Esophagus squamous epithelium (tissue), 5 donors: ENCODE data around the gene FAM174B. TPM values are rescaled to one million over a fixed set of nuclear protein-coding genes. Genes with fewer than 3 reads are reported as not detected.

ENCODE experiments used
- DNase-seq: peaks from one replicate; lab custom pipeline; 2025; lab: John Stamatoyannopoulos, UW
- H3K27ac ChIP-seq, 4 donors: fragments of 200-600 bp; sonication (generic); one replicate each; pipeline ENCODE4 v1.5.1; 2016 to 2019; ENCODE audit warnings: mild to moderate bottlenecking in 1 of 4
- H3K27me3 ChIP-seq, 4 donors: fragments of 200-600 bp; sonication (generic); 1 replicate in 3 of 4; 2 replicates in 1 of 4; pipeline versions ENCODE4 v1.5.1 to v1.6.0; 2017 to 2021; ENCODE audit warnings: antibody characterized with exemption in 1 of 4
- H3K36me3 ChIP-seq, 3 donors: fragments of 200-600 bp; sonication (generic); one replicate each; pipeline ENCODE4 v1.5.1; 2016 to 2019
- H3K4me1 ChIP-seq, 3 donors: fragments of 200-600 bp; sonication (generic); one replicate each; pipeline ENCODE4 v1.5.1; 2017 to 2019
- H3K4me3 ChIP-seq, 4 donors: fragments of 200-600 bp; sonication (generic); 1 replicate in 3 of 4; 2 replicates in 1 of 4; pipeline ENCODE4 v1.5.1; 2016 to 2019; ENCODE audit warnings: mild to moderate bottlenecking in 2 of 4, moderate library complexity in 1 of 4
- H3K9me3 ChIP-seq, 3 donors: fragments of 200-600 bp; sonication (generic); one replicate each; pipeline ENCODE4 v1.5.1; 2016 to 2019
- POLR2A ChIP-seq, 4 donors: fragments of 450-650 bp; IDR thresholded peaks; one replicate each; pipeline ENCODE4 v1.6.1; 2017; ENCODE audit warnings: antibody characterized with exemption in 4 of 4, mild to moderate bottlenecking in 4 of 4, moderate library complexity in 3 of 4
- WGBS, 2 donors: methylation state at CpG; one replicate each; pipeline ENCODE4 v1.1.5; 2018; 5-methylcytosine and 5-hydroxymethylcytosine counted together
- intact Hi-C: fragments of 100-400 bp; cut with DNase I; formaldehyde crosslinking; loops from one replicate; pipeline ENCODE4 v1.15.0; 2022
- total RNA-seq, 4 donors: library from RNA; depleted of rRNA; stranded (reverse); fragments of >200 nt; gene quantifications; one replicate each; pipeline ENCODE4 v1.1.0, GENCODE V29; 2016
- TF ChIP-seq, protein P1 (sequence below), 6 experiments: fragments of 450-650 bp in 4 of 6; fragments of 200-600 bp in 2 of 6; sonication (generic) in 2 of 6; IDR thresholded peaks; one replicate each; pipeline ENCODE4 v1.5.1; 2016 to 2019; ENCODE audit warnings: antibody characterized with exemption in 6 of 6, mild to moderate bottlenecking in 4 of 6, moderate library complexity in 4 of 6
- donor health status: DM: yes; HTN: yes; CAD: no.

FAM174B gene
- total RNA-seq, 4 donors from 2014 or later = 1.4 to 11.7 (median 4.2) TPM

- Histone ChIP-seq H3K27me3 (peaks cover 0 to 2% (median 0%) of the 10 kb centered on the region in 4 donors), H3K4me1 (peaks cover 0 to 16% (median 3%) of the 10 kb centered on the region in 3 donors), H3K27ac (no peak overlapping the region), H3K36me3 (no peaks in the 10 kb centered on the region), H3K9me3 (no peaks in the 10 kb centered on the region), H3K4me3 (no peak overlapping the region)
- intact Hi-C loops = no loop called here
- TF ChIP-seq, protein P1, sequence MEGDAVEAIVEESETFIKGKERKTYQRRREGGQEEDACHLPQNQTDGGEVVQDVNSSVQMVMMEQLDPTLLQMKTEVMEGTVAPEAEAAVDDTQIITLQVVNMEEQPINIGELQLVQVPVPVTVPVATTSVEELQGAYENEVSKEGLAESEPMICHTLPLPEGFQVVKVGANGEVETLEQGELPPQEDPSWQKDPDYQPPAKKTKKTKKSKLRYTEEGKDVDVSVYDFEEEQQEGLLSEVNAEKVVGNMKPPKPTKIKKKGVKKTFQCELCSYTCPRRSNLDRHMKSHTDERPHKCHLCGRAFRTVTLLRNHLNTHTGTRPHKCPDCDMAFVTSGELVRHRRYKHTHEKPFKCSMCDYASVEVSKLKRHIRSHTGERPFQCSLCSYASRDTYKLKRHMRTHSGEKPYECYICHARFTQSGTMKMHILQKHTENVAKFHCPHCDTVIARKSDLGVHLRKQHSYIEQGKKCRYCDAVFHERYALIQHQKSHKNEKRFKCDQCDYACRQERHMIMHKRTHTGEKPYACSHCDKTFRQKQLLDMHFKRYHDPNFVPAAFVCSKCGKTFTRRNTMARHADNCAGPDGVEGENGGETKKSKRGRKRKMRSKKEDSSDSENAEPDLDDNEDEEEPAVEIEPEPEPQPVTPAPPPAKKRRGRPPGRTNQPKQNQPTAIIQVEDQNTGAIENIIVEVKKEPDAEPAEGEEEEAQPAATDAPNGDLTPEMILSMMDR (IDR thresholded peaks at IDR 0.05) = no peak
- TF ChIP-seq POLR2A (IDR thresholded peaks at IDR 0.05) = no peak
- 53 to 62% methylated on average over 4 of the region's 4 CpGs for WGBS, 2 donors
- no peak for DNase-seq
These were observed 22.4 kb upstream of the FAM174B start for GRCh38 chr15:92677999-92678398.

GRCh38 chr15:92676561-92676960, 21.0 kb upstream of the FAM174B start:
- no peak overlapping the region for H3K27ac ChIP-seq
- H3K27me3 ChIP-seq = peaks cover 0 to 5% (median 0%) of the 10 kb centered on the region in 4 donors
- no peaks in the 10 kb centered on the region for H3K9me3 ChIP-seq
- no peak for TF ChIP-seq POLR2A (IDR thresholded peaks at IDR 0.05)
- TF ChIP-seq, protein P1 (IDR thresholded peaks at IDR 0.05) = no peak
- WGBS, 2 donors = 91 to 92% methylated on average over 2 of the region's 2 CpGs
- H3K4me3 ChIP-seq = no peak overlapping the region
- intact Hi-C loops = no loop called here
- DNase-seq = no peak
- H3K4me1 ChIP-seq = peaks cover 0 to 6% (median 1%) of the 10 kb centered on the region in 3 donors
- H3K36me3 ChIP-seq = no peaks in the 10 kb centered on the region

DNA sequence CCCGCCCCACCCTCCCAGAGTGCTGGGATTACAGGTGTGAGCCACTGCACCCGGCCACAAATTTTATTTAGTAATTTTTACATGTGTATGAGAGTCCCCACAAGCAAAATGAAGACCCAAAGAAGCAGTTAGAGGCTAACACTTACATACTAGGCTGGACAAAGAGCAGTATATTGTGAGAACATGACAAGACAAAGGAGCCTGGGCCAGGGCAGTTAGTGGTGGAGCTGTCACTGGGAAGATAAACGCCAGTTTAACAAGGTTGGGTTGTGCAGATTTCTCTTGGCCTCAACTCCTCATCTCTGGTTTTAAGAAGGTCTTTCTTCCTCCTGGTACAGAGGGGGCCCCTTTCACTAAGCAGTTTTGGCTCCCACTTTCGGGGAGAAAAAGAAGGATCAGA, 19.9 kb upstream of the FAM174B start:
- peaks cover 0 to 5% (median 0%) of the 10 kb centered on the region in 4 donors for H3K27me3 ChIP-seq
- H3K36me3 ChIP-seq = no peaks in the 10 kb centered on the region
- H3K4me1 ChIP-seq = no peaks in the 10 kb centered on the region
- 77 to 91% methylated on average over 3 to 4 of the region's 4 CpGs for WGBS, 2 donors
- no peaks in the 10 kb centered on the region for H3K9me3 ChIP-seq
- DNase-seq = no peak
- H3K27ac ChIP-seq = no peak overlapping the region
- H3K4me3 ChIP-seq = no peak overlapping the region
- intact Hi-C loops = no loop called here
- TF ChIP-seq, protein P1 (IDR thresholded peaks at IDR 0.05) = no peak
- no peak for TF ChIP-seq POLR2A (IDR thresholded peaks at IDR 0.05)

DNA sequence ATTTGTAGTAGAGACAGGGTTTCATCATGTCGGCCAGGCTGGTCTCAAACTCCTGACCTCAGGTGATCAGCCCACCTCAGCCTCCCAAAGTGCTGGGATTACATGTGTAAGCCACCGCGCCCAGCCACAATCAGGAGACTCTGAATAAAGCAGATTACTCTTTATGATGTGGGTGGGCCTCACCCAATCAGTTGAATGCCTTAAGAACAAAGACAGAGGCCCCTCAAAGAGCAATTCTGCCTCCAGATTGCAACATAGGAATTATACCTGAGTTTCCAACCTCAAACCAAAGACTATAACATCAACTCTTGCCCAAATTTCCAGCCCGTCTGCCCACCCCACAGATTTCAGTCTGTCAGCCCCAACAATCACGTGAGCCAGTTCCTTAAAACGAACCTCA, 18.8 kb upstream of the FAM174B start:
- Histone ChIP-seq H3K27ac (no peak overlapping the region), H3K36me3 (no peaks in the 10 kb centered on the region), H3K9me3 (no peaks in the 10 kb centered on the region), H3K27me3 (peaks cover 0 to 5% (median 0%) of the 10 kb centered on the region in 4 donors), H3K4me1 (no peaks in the 10 kb centered on the region), H3K4me3 (no peak overlapping the region)
- no peak for TF ChIP-seq POLR2A (IDR thresholded peaks at IDR 0.05)
- TF ChIP-seq, protein P1 (IDR thresholded peaks at IDR 0.05) = no peak
- 67 to 94% methylated on average over 6 of the region's 6 CpGs for WGBS, 2 donors
- no peak for DNase-seq
- intact Hi-C loops = no loop called here

DNA sequence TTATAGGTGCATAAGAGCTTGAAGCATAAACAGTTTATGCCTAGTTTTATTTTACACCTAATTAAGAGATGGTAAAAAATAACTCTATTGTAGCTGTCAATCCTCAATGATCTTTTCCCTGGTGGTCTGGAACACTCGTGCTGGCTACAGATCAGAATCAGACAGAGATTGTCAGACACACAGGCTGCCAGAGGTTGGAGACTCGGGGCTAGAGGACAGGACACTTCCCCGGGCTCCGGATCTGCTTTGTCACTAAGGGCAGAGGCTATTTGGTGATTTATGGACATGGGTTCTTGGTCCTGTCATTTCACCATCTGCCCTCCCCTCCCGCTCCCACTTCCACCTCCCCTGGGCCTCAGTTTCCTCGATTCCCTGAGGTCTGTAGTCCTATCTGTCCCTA, 16.5 kb upstream of the FAM174B start:
- Histone ChIP-seq H3K9me3 (no peaks in the 10 kb centered on the region), H3K4me1 (peaks cover 0 to 12% (median 11%) of the 10 kb centered on the region in 3 donors), H3K27ac (no peak overlapping the region), H3K36me3 (no peaks in the 10 kb centered on the region), H3K4me3 (no peak overlapping the region), H3K27me3 (peaks cover 0 to 5% (median 0%) of the 10 kb centered on the region in 4 donors)
- TF ChIP-seq, protein P1 (IDR thresholded peaks at IDR 0.05) = no peak
- TF ChIP-seq POLR2A (IDR thresholded peaks at IDR 0.05) = no peak
- intact Hi-C loops = no loop called here
- no peak for DNase-seq
- 58 to 76% methylated on average over 6 of the region's 6 CpGs for WGBS, 2 donors
